ACHN (cell line): ENCODE results near the gene LIMCH1.
"Not testable (repeated sequence)": the region's sequence is repeated elsewhere in the genome, so short reads cannot be mapped to it uniquely, and the experiment has no call there.

Experiments
- DNase-seq: peaks from one replicate; pipeline ENCODE4 v3.0.0-alpha.2; 2015
- in situ Hi-C: cut with HindIII; loops from 2 replicates; pipeline ENCODE4 v1.10.0; 2017; ENCODE audit warnings: low sequenced_read_pairs, low pct_ligation_motif_present, low pct_unique_long_range_greater_than_20kb

Gene LIMCH1

GRCh38 chr4:41538017-41538733 lies at the start of gene LIMCH1:
LIMCH1 (plus strand) TSS chr4:41538157; CDS start chr4:41605996, 67,839 bp downstream.
- DNase-seq: no peak
- in situ Hi-C loops: no loop called here

DNA sequence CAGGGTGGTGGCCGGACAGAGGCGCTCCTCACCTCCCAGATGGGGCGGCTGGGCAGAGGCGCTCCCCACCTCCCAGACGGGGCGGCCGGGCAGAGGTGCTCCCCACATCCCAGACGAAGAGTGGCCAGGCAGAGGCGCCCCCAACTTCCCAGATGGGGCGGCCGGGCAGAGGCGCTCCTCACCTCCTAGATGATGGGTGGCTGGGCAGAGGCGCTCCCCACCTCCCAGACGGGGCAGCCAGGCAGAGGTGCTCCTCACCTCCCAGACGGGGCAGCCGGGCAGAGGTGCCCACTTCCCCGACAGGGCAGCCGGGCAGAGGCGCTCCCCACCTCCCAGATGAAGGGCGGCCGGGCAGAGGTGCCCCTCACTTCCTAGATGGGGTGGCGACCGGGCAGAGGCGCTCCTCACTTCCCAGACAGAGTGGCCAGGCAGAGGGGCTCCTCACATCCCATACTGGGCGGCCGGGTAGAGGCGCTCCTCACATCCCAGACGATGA lies 46.8 kb upstream of the LIMCH1 start:
- in situ Hi-C loops, DNase-seq: not testable (repeated sequence)

- no peak for DNase-seq
- in situ Hi-C loops: no loop called here
Observed at GRCh38 chr4:41496977-41497376, 41.0 kb upstream of the LIMCH1 start.

- in situ Hi-C loops: no loop called here
- DNase-seq: no peak
Observed at GRCh38 chr4:41498177-41498576, 39.8 kb upstream of the LIMCH1 start.

DNA sequence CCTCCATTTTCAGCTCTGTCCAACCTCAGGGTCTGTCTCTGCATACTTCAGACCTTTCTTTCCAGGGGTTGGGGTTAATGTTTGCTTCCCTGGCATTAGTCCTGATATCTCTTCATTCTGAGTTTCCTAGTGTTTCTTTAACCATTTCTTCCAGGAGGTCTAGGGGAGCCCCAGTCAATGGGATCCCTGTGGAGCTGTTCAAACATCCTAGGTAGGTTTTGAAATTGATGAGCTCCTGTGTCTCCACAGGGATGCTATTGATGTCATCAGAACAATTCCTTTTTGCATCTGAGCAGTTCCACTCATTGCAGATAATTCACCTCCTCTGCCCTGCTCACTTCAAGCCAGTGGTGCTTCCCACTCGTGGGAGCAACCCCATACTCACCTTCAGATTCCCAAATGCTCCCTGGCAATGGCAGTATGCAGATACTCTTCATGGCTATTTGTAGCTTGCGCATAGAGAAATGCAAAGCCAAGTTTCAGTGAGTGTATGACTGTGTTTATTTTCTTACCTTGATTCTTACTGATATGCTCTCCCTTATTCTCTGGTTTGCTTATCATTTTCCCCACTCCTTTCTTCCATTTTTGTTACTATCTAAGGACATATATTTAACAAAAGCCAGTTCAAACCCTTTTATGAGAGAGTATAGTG lies 33.7 kb upstream of the LIMCH1 start:
- DNase-seq: no peak
- in situ Hi-C loops: no loop called here

DNA sequence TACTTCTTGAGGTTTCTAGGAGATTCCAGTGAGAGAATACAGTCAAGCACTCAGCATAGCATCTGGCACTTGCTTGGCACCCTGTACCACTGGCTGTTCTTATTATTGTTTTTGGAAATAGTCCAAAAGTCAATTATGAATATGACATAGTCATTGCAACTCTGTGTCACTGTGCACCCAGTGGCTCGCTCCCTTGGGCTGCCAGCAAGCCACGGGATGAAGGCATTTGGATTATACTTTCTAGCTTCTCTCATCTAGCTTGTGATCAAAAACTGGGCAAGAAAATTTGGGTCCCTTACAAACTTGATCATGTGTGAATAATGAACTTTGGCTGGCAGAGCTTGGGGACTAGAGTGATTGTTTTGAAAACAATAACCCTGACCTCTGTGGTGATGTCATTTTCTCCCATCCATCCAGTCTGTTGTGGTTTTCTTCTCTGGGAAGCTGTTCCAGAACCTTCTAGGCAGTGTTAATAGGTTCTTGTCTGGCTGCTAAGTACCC lies 32.7 kb upstream of the LIMCH1 start:
- in situ Hi-C loops: no loop called here
- no peak for DNase-seq

DNA sequence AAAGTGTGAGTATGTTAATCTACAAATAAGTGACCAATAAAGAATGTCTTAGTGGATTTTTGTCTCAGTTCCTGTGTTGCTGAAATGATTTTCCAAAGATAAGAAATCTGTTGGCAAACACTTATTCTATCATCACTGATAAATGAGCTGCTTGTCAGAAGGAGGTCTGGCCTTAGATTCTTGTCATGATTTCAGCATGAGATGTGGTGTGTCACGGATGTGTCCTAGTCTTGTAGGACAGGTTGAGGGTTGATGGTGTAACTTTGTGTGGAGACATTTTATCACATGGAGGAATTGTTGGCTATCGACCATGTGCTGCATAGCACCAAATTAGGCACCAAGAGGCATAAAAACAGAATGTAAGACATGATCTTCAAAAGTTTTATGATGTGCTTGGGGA lies 31.8 kb upstream of the LIMCH1 start:
- DNase-seq: no peak

DNA sequence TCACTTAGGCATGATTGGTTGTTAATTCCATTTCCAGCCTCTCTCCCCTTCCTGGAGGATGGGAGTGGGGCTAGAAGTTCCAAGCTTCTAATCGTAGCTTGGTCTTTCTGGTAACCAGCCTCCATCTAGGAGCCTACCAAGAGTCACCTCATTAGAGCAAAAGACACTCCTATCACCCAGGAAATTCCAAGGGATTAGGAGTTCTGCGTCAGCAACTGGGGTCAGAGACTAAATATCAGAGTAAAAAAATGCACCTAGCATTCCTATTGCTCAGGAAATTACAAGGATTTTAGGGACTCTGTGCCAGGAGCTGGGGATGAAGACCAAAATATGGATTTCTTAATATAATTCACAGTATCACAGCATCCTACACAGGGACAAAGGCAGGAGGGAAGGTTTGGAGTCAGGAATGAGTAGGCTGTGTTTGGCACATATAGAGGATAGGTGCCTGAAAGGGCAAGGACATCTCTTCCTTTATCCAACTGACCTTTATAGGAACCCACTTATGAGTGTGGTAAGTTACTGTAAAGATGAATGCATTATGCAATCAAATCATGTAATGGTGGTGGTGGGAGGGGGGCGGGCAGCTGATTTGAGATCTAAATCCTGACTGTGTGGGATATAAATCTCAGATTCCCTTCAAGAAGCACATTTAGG lies 30.5 kb upstream of the LIMCH1 start:
- DNase-seq: no peak
- in situ Hi-C loops: no loop called here

More for the DNA sequence above, 31.8 kb upstream of the LIMCH1 start:
- in situ Hi-C loops: no loop called here

DNA sequence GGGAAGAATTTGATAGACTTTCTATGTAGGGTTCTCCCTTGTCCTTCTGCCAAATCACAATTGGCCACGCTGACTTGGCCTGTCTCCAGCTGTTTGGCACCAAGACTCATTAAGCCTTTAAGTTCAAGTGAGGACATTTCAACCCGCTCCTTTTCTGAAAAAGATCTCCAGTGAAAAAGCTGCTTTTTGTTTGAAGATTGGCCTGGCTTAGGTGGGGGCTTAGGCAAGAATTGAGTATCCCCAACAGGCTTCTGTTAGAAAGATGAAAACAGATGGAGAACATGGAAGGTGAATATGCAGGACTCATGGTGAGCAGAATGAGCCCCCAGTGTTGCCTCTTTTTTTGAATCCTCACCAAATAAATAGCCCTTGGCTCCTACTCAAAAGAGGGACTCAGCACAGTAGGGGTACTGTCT lies 28.5 kb upstream of the LIMCH1 start:
- DNase-seq: no peak
- in situ Hi-C loops: no loop called here

DNA sequence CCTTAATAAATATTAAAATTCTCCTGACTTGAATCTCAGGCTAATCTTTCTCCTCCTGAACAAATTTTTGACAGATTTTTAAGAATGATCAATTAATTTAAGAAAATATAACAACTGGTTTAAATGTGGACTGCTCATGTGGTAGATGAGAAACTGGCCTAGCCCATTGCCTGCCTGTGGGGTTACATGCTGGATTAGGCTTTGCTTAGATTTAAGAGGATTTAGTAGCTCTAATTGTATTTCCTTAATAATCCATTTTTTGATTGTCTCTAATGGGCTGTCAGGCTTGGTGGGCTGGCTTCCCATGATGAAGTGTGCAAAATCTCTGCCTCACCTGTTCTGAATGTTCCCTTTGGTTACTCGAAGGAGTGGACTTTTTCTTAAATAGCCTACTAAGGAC lies 27.8 kb upstream of the LIMCH1 start:
- DNase-seq: no peak
- in situ Hi-C loops: no loop called here

GRCh38 chr4:41512136-41512535 lies 25.8 kb upstream of the LIMCH1 start:
- no peak for DNase-seq
- in situ Hi-C loops: no loop called here

- no peak for DNase-seq
- in situ Hi-C loops: no loop called here
Observed at GRCh38 chr4:41512596-41512995, 25.4 kb upstream of the LIMCH1 start.

GRCh38 chr4:41514169-41514568 lies 23.8 kb upstream of the LIMCH1 start:
- in situ Hi-C loops: no loop called here
- DNase-seq: no peak

DNA sequence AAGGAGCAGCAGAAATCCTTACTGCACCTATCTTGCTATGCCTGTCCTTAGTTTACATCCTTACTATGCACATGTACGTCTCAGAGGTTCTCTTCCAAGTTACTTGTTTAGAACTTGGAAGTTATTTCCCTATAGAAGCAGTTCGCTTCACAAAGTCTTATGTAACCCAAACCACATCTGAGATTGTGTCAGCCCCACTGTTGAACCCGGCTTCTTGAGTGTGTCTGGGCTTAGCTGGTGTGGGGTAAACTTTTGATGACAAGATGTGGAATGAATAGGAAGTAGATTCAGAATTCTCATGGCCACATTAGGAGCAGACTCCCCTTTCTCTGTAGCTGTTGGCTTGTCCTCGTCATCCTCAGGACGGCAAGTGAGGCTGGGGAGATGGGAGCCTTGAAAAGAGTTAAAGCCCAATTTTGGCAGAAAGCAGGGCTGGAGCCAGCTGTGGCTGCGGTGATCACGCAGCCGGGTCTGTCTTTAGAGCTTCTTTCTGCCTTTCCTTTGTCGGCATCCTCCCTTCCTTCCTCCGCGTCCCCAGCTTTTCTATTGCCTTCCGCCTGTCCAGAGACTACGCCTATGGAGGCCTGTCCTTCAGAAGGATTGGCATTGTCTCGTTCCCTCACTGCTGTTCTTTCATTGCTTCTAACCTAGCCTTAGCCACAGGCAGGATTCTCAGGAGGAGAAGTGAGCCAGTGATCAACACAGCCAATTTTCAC lies 23.0 kb upstream of the LIMCH1 start:
- no peak for DNase-seq
- in situ Hi-C loops: no loop called here

DNA sequence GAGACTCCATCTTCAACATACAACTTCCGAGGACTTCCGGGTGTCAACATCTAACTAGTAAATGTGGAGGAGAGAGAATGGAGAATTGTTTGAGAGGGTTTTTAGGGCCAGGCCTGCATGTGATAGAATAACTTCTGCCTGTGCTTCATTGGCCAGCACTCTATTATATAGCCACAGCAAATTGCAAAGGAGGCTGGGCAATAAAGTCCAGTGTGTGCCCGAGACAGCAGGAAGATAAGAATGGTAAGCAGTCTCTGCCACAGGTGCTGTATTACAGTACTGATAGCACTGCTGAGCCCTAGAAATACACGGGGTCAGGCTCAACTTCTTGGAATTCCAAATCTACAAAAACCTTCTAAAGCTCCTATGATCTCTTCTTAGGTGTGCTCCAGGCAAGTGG lies 20.8 kb upstream of the LIMCH1 start:
- DNase-seq: no peak
- in situ Hi-C loops: no loop called here

DNA sequence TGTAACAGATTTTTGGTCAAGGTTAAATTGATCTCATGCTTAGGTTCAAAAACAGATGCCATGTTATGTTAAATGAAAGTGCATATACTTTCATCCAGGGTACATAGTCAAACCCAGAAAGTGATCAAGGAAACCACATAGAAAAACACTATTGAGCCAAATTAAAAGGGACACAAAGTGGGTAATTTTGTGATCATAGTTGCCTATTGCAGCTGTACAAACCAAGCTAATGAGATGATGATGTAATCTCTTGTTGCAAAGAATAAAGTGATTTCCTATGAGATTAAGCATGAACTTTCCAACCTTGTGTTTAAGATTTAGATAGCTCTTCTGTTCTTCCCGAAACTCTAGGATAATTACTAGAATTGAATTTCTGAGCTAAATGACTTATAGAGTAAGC lies 20.2 kb upstream of the LIMCH1 start:
- DNase-seq: no peak
- in situ Hi-C loops: no loop called here

DNA sequence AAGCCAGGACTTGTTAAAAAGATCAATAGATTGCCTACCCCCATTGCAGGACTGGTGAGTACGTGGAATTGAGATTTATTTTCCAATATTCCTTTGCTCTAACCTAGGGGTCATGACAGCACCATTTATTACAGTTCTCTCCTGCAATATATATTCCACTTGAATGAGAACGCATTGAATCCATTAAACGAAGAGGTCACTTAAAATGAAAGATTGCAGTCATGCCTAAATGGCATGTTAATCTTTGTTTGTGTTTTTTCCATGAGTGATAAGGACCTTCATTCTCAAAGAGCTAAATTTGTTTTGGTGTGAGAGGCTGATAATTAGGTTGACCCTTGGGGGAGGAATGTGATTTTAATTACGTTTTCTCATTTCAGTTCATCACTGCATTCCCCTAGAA lies 13.5 kb upstream of the LIMCH1 start:
- no peak for DNase-seq
- in situ Hi-C loops: no loop called here

- DNase-seq: no peak
- in situ Hi-C loops: no loop called here
Observed at GRCh38 chr4:41525129-41525528, 12.8 kb upstream of the LIMCH1 start.

- in situ Hi-C loops: no loop called here
- no peak for DNase-seq
Observed at GRCh38 chr4:41526628-41527027, 11.3 kb upstream of the LIMCH1 start.
